ENCODE data around the gene SLC2A5.

Gene SLC2A5

DNA sequence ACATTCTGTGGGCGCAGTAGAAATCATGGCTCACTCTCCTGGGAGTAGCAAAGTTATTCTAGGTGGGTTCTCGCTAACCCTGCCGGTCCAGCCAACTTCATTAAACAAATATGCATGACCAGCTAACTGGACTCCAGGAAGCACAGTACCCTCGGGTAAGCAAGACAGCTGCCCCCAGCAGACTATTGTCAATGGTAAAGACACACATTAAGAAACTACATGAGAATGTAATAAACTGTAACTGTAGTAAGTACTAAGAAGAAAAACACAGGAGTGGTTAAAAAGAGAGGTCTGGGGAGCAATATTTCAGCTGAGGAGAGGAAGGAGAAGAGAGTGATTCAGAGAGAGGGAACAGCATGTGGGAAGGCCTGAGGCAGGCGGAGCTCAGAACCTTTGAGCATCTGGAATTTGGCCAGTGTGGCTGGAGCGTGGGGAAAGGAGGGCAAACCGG lies 7.4 kb downstream of the SLC2A5 start:
- H3K27ac Mint-ChIP-seq = no peak overlapping the region
- no peaks in the 10 kb centered on the region for H3K27me3 Mint-ChIP-seq (ENCODE audit: low read depth, poor library complexity)
- TF ChIP-seq, protein P1, sequence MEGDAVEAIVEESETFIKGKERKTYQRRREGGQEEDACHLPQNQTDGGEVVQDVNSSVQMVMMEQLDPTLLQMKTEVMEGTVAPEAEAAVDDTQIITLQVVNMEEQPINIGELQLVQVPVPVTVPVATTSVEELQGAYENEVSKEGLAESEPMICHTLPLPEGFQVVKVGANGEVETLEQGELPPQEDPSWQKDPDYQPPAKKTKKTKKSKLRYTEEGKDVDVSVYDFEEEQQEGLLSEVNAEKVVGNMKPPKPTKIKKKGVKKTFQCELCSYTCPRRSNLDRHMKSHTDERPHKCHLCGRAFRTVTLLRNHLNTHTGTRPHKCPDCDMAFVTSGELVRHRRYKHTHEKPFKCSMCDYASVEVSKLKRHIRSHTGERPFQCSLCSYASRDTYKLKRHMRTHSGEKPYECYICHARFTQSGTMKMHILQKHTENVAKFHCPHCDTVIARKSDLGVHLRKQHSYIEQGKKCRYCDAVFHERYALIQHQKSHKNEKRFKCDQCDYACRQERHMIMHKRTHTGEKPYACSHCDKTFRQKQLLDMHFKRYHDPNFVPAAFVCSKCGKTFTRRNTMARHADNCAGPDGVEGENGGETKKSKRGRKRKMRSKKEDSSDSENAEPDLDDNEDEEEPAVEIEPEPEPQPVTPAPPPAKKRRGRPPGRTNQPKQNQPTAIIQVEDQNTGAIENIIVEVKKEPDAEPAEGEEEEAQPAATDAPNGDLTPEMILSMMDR (IDR thresholded peaks at IDR 0.05) = no peak
- H3K4me1 Mint-ChIP-seq = peaks cover 49% of the 10 kb centered on the region
- DNase-seq = no peak
- no peaks in the 10 kb centered on the region for H3K36me3 Mint-ChIP-seq (ENCODE audit: low read depth)
- no peak overlapping the region for H3K4me3 Mint-ChIP-seq
- H3K9me3 Mint-ChIP-seq = no peaks in the 10 kb centered on the region

DNA sequence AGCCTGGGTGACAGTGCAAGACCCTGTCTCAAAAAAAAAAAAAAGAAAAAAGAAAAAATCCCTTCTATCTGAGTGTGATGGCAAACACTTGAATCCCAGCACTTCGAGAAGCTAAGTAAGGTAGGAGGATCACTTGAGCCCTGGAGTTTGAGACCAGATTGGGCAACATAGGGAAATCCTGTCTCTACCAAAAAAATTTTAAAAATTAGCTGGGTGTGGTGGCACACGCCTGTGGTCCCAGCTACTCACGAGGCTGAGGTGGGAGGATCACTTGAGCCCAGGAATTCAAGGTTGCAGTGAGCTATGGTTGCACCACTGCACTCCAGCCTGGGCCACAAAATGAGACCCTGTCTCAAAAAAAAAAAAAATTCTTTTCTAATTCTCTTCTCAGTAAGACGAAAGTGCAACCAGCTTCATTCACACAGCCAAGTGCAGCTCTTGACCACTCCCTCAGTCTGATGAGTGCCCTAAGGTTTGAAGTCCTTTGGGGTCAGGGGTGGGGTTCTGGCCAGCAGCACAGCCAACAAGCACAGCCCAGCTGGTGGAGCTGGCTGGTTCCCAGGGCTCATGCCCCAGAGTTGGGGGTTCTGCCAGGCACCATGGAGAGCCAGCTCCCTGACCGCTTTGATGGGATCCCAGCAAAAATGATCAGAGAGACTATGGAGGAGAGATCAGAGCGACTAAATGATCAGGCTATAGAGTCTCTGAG lies 8.0 kb downstream of the SLC2A5 start:
- no peaks in the 10 kb centered on the region for H3K27me3 Mint-ChIP-seq (ENCODE audit: low read depth, poor library complexity)
- no peaks in the 10 kb centered on the region for H3K36me3 Mint-ChIP-seq (ENCODE audit: low read depth)
- peaks cover 43% of the 10 kb centered on the region for H3K4me1 Mint-ChIP-seq
- TF ChIP-seq, protein P1 (IDR thresholded peaks at IDR 0.05) = no peak
- no peak overlapping the region for H3K27ac Mint-ChIP-seq
- no peak overlapping the region for H3K4me3 Mint-ChIP-seq
- no peaks in the 10 kb centered on the region for H3K9me3 Mint-ChIP-seq
- DNase-seq = no peak

DNA sequence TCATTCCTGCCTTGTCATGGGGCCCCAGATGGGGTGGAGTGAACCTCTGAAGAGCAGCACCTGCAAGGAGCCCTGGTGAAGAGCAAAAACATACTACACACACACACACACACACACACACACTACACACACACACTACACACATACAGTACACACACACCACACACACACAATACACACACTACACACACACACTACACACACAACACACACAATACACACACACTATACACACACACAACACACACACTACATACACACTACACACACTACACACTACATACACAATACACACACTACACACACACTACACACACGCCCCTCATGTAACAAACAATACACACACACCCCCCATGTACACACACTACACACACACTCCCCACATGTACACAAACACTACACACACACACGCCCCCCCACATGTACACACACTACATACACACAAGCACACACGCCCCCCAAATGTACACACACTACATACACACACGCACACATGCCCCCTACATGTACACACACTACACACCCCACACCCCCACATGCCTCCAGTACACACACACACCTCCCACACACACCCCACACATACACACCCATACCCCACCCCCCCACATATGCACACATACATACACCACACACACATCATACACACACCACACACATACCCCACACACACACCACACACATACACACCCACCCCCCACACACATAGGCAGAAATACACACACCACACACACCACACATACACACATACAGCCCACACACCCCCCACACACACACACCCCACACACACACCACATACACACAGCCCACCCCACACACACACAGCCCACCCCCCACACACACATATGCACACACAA lies 9.3 kb downstream of the SLC2A5 start:
- TF ChIP-seq, protein P1 (IDR thresholded peaks at IDR 0.05) = no peak
- no peak for DNase-seq
- Mint-ChIP-seq H3K27me3 (ENCODE audit: low read depth, poor library complexity) (peaks cover 3% of the 10 kb centered on the region), H3K4me3 (no peak overlapping the region), H3K36me3 (ENCODE audit: low read depth) (no peaks in the 10 kb centered on the region), H3K27ac (no peak overlapping the region), H3K9me3 (no peaks in the 10 kb centered on the region), H3K4me1 (peaks cover 34% of the 10 kb centered on the region)

DNA sequence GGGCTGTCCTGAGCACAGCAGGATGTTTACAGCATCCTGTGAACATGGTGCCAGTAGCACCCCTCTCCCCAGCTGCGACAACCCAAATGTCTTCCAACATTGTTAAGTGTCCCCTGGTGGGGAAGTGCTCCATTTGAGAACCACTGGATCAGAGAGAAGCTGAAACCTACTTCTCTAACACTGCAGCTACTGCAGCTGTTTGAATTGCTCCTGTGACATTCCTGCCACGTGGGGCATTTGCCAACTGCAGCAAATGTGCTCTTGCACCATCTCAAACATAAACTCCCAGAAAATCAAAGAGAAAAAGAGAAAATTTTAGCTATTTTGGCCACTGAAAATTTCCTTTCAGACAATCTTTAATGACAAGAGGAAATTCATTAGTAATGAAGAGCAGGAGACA lies 11.0 kb downstream of the SLC2A5 start:
- DNase-seq = no peak
- Mint-ChIP-seq H3K4me3 (no peak overlapping the region), H3K4me1 (peaks cover 23% of the 10 kb centered on the region), H3K36me3 (ENCODE audit: low read depth) (no peaks in the 10 kb centered on the region), H3K27me3 (ENCODE audit: low read depth, poor library complexity) (peaks cover 3% of the 10 kb centered on the region), H3K27ac (no peak overlapping the region), H3K9me3 (no peaks in the 10 kb centered on the region)
- TF ChIP-seq, protein P1 (IDR thresholded peaks at IDR 0.05) = no peak

DNA sequence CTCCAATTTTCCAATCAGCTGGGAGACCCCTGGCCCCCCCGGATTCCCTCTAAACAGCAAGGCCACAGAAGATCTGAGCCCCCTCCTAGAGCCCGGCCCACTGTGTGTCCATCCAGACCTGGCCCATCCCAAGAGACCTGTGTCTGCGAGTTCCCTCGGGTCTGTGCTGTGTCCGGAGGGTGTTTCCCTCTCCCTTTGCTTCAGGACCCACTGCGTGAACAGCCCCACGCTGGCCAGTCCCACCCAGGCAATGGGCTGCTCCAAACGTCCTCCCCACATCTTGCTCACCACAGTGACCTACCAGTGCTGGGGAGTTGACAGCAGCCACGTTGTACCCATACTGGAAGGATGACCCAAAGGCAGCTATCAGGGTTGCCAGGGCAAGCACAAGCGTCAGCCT lies 11.6 kb downstream of the SLC2A5 start:
- H3K4me1 Mint-ChIP-seq = peaks cover 23% of the 10 kb centered on the region
- TF ChIP-seq, protein P1 (IDR thresholded peaks at IDR 0.05) = no peak
- no peaks in the 10 kb centered on the region for H3K36me3 Mint-ChIP-seq (ENCODE audit: low read depth)
- H3K9me3 Mint-ChIP-seq = no peaks in the 10 kb centered on the region
- no peak for DNase-seq
- no peak overlapping the region for H3K27ac Mint-ChIP-seq
- H3K4me3 Mint-ChIP-seq = no peak overlapping the region
- H3K27me3 Mint-ChIP-seq (ENCODE audit: low read depth, poor library complexity) = peaks cover 3% of the 10 kb centered on the region
